RWPE2 (cell line): ENCODE measurements around the gene TMEM158.

Source experiments
- ATAC-seq: fragments of 200-7000 bp; cut with Tn5 transposase; 3 replicates; pipeline ENCODE4 v1.9.1; 2021; ENCODE audit warnings: low read depth
- DNase-seq: peaks from one replicate; pipeline ENCODE4 v3.0.0-alpha.2; 2020; ENCODE audit warnings: low spot score
- H3K27ac ChIP-seq: fragments of 450-650 bp; 2 replicates; pipeline ENCODE4 v1.5.1; 2017; ENCODE audit warnings: mild to moderate bottlenecking; ENCODE audit not compliant: poor library complexity, severe bottlenecking
- H3K27me3 ChIP-seq: fragments of 250-450 bp; sonication (Bioruptor Pico); 2 replicates; pipeline ENCODE4 v1.5.1; 2021; ENCODE audit warnings: mild to moderate bottlenecking, moderate library complexity; ENCODE audit not compliant: insufficient read depth, poor library complexity, severe bottlenecking
- H3K36me3 ChIP-seq: fragments of 250-450 bp; sonication (Bioruptor Pico); 2 replicates; pipeline ENCODE4 v1.5.1; 2020; ENCODE audit warnings: low read depth, mild to moderate bottlenecking, moderate library complexity
- H3K4me1 ChIP-seq: fragments of 250-450 bp; sonication (Bioruptor Pico); 2 replicates; pipeline ENCODE4 v1.5.1; 2021; ENCODE audit warnings: mild to moderate bottlenecking, moderate library complexity; ENCODE audit not compliant: insufficient read depth, poor library complexity, severe bottlenecking
- H3K4me3 ChIP-seq: fragments of 250-450 bp; sonication (Bioruptor Pico); 2 replicates; pipeline ENCODE4 v1.5.1; 2021; ENCODE audit warnings: mild to moderate bottlenecking, moderate library complexity; ENCODE audit not compliant: severe bottlenecking
- H3K9me3 ChIP-seq: fragments of 250-450 bp; sonication (Bioruptor Pico); 2 replicates; pipeline ENCODE4 v1.5.1; 2021; ENCODE audit warnings: mild to moderate bottlenecking, moderate library complexity; ENCODE audit not compliant: severe bottlenecking
- CTCF ChIP-seq: fragments of 450-650 bp; IDR thresholded peaks from one replicate; pipeline ENCODE4 v1.5.1; 2017; ENCODE audit warnings: mild to moderate bottlenecking, moderate library complexity; ENCODE audit not compliant: poor library complexity, severe bottlenecking

Gene TMEM158

DNA sequence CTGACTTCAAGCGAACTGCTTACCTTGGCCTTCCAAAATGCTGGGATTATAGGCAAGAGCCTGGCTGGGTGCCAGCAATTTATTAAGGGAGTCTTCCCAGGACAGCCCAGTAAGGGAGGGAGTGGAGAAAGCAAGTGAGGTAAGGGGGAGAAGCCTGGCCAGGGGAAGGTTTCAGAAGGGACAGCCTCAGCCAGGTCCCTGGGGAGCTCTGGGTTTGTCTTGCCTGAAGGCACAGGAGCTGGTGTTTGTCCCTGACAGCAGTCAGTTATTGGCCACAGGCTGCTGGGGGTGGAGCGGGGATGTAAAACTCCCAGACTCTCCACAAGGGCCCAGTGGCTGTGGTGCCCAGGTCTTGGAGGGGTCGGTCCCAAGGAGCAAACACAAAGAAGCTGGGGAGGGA is 46.9 kb downstream of the TMEM158 start:
- Histone ChIP-seq H3K36me3 (no peaks in the 10 kb centered on the region), H3K9me3 (no peaks in the 10 kb centered on the region), H3K27ac (no peak overlapping the region), H3K4me3 (no peak overlapping the region), H3K27me3 (no peaks in the 10 kb centered on the region), H3K4me1 (peaks cover 17% of the 10 kb centered on the region)
- TF ChIP-seq CTCF: no peak
- no peak for DNase-seq
- no peak for ATAC-seq

DNA sequence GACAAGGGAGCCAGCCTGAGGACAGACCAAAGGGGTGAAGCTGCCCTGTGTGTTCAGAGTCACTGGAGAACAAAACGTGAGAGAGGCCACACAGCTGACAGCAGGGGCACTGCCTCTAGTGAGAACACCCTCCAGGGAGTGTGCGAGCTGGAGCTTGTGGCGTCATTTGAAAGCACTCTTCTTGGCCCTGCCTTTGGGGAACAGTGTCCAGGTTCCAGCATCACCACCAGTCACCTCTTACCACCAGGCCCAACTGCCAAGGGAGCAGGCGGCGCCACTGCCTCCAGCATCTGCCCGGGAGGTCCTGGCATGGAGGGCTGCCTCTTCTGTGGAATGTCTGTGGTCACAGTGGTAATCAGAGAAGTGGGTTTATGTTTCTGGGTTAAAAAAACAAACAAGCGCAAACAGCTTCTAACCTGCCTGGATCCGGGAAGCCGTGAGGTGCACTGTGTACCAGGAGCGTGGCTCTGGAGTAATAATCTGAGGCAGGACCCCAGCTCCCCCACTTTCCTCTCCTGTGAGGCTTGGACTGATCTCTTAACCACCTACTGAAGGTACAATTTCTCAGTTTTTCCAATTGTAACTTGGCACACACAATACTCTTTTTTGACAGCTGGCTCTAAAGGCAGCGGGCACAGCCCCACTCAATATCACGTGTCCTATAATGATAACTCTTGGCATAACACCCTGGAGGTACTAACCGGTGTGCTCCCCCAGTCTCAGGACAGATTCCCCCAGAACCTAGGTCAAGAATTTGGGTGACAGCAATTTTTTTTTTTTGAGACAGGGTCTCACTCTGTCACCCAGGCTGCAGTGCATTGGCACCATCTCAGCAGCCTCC is 47.7 kb downstream of the TMEM158 start:
- Histone ChIP-seq H3K36me3 (no peaks in the 10 kb centered on the region), H3K27ac (no peak overlapping the region), H3K4me1 (peaks cover 12% of the 10 kb centered on the region), H3K4me3 (no peak overlapping the region), H3K27me3 (no peaks in the 10 kb centered on the region), H3K9me3 (no peaks in the 10 kb centered on the region)
- DNase-seq (no peak), ATAC-seq (no peak)
- no peak for TF ChIP-seq CTCF

GRCh38 chr3:45176912-45177311 is 49.2 kb downstream of the TMEM158 start:
- H3K27me3 ChIP-seq: no peaks in the 10 kb centered on the region
- no peaks in the 10 kb centered on the region for H3K36me3 ChIP-seq
- ATAC-seq (no peak), DNase-seq (no peak)
- H3K4me3 ChIP-seq: no peak overlapping the region
- H3K4me1 ChIP-seq: peaks cover 6% of the 10 kb centered on the region
- H3K9me3 ChIP-seq: no peaks in the 10 kb centered on the region
- H3K27ac ChIP-seq: no peak overlapping the region
- TF ChIP-seq CTCF: no peak
